Esophagus muscularis mucosa (tissue), 4 donors: Measurements from ENCODE around the gene MYOM3. TPM values are rescaled to one million over a fixed set of nuclear protein-coding genes. Genes with fewer than 3 reads are reported as not detected.

Source experiments
- DNase-seq: peaks from one replicate; pipeline ENCODE4 v3.0.0-alpha.2; 2017; ENCODE audit errors: extremely low spot score
- H3K27ac ChIP-seq, 4 donors: fragments of 200-600 bp; sonication (generic); replicated peaks in 1 of 4; 1 replicate in 3 of 4; 2 replicates in 1 of 4; pipeline ENCODE4 v1.5.1; 2016 to 2019; ENCODE audit warnings: mild to moderate bottlenecking in 1 of 4
- H3K27me3 ChIP-seq, 4 donors: fragments of 200-600 bp; sonication (generic); one replicate each; pipeline versions ENCODE4 v1.5.1 to v1.6.0; 2016 to 2019
- H3K36me3 ChIP-seq, 4 donors: fragments of 200-600 bp; sonication (generic); one replicate each; pipeline ENCODE4 v1.5.1; 2016 to 2019
- H3K4me1 ChIP-seq, 4 donors: fragments of 200-600 bp; sonication (generic); one replicate each; pipeline ENCODE4 v1.5.1; 2016 to 2019
- H3K4me3 ChIP-seq, 4 donors: fragments of 200-600 bp; sonication (generic); 1 replicate in 2 of 4; 2 replicates in 2 of 4; pipeline ENCODE4 v1.5.1; 2016 to 2019; ENCODE audit warnings: mild to moderate bottlenecking in 4 of 4, moderate library complexity in 1 of 4
- H3K9me3 ChIP-seq, 4 donors: fragments of 200-600 bp; sonication (generic); 1 replicate in 3 of 4; 2 replicates in 1 of 4; pipeline ENCODE4 v1.5.1; 2016 to 2019
- EP300 ChIP-seq: sonication (generic); formaldehyde crosslinking; IDR thresholded peaks from one replicate; pipeline ENCODE4 v1.6.1; 2017; ENCODE audit warnings: antibody characterized with exemption
- POLR2A ChIP-seq: fragments of 450-650 bp; IDR thresholded peaks from one replicate; pipeline ENCODE4 v1.6.1; 2017; ENCODE audit warnings: antibody characterized with exemption, moderate library complexity, mild to moderate bottlenecking, low read depth
- POLR2AphosphoS5 ChIP-seq, 2 donors: sonication (generic); formaldehyde crosslinking; IDR thresholded peaks; one replicate each; pipeline ENCODE4 v1.6.1; 2017; ENCODE audit warnings: antibody characterized with exemption in 2 of 2
- WGBS: methylation state at CpG from one replicate; pipeline ENCODE4 v1.1.5; 2018; 5-methylcytosine and 5-hydroxymethylcytosine counted together
- intact Hi-C: fragments of 100-400 bp; cut with DNase I; formaldehyde crosslinking; loops from one replicate; pipeline ENCODE4 v1.15.1; 2023
- total RNA-seq, 4 donors: library from RNA; depleted of rRNA; stranded (reverse); fragments of >200 nt; gene quantifications; one replicate each; pipeline versions ENCODE4 v1.1.0 to v1.2.1, GENCODE V29; 2016
- TF ChIP-seq, protein P1 (sequence below), 3 experiments: fragments of 200-600 bp in 2 of 3; fragments of 450-650 bp in 1 of 3; sonication (generic) in 2 of 3; IDR thresholded peaks; one replicate each; pipeline ENCODE4 v1.5.1; 2017 to 2019; ENCODE audit warnings: antibody characterized with exemption in 3 of 3, mild to moderate bottlenecking in 2 of 3, moderate library complexity in 1 of 3

Gene MYOM3
- total RNA-seq, 4 donors from 2014 or later, result 0.17 to 2.5 (median 1.4) TPM

- Histone ChIP-seq H3K4me1 (peaks cover 13 to 19% (median 16%) of the 10 kb centered on the region in 4 donors), H3K27ac (no peak overlapping the region), H3K9me3 (no peaks in the 10 kb centered on the region), H3K36me3 (no peaks in the 10 kb centered on the region), H3K4me3 (no peak overlapping the region), H3K27me3 (no peaks in the 10 kb centered on the region)
- intact Hi-C loops, result no loop called here
- WGBS, result 88% methylated on average over 11 of the region's 14 CpGs
- DNase-seq, result no peak
- TF ChIP-seq, protein P1, sequence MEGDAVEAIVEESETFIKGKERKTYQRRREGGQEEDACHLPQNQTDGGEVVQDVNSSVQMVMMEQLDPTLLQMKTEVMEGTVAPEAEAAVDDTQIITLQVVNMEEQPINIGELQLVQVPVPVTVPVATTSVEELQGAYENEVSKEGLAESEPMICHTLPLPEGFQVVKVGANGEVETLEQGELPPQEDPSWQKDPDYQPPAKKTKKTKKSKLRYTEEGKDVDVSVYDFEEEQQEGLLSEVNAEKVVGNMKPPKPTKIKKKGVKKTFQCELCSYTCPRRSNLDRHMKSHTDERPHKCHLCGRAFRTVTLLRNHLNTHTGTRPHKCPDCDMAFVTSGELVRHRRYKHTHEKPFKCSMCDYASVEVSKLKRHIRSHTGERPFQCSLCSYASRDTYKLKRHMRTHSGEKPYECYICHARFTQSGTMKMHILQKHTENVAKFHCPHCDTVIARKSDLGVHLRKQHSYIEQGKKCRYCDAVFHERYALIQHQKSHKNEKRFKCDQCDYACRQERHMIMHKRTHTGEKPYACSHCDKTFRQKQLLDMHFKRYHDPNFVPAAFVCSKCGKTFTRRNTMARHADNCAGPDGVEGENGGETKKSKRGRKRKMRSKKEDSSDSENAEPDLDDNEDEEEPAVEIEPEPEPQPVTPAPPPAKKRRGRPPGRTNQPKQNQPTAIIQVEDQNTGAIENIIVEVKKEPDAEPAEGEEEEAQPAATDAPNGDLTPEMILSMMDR (IDR thresholded peaks at IDR 0.05), result no peak
- TF ChIP-seq POLR2AphosphoS5 (IDR thresholded peaks at IDR 0.05), result no peak
- no peak for TF ChIP-seq POLR2A
Measured at GRCh38 chr1:24117722-24118409, 5.9 kb upstream of the MYOM3 start.

GRCh38 chr1:24117132-24117531, 5.2 kb upstream of the MYOM3 start:
- Histone ChIP-seq H3K9me3 (no peaks in the 10 kb centered on the region), H3K27ac (no peak overlapping the region), H3K4me3 (no peak overlapping the region), H3K4me1 (peaks cover 19 to 27% (median 22%) of the 10 kb centered on the region in 4 donors), H3K36me3 (no peaks in the 10 kb centered on the region), H3K27me3 (no peaks in the 10 kb centered on the region)
- WGBS, result 94% methylated on average over 2 of the region's 2 CpGs
- TF ChIP-seq, protein P1 (IDR thresholded peaks at IDR 0.05), result no peak
- TF ChIP-seq POLR2A (no peak), EP300 (no peak), POLR2AphosphoS5 (IDR thresholded peaks at IDR 0.05) (no peak)
- intact Hi-C loops, result no loop called here
- DNase-seq, result no peak

- TF ChIP-seq EP300, result no peak
- TF ChIP-seq, protein P1 (IDR thresholded peaks at IDR 0.05), result no peak
- TF ChIP-seq POLR2AphosphoS5 (IDR thresholded peaks at IDR 0.05), result no peak
- no peak for TF ChIP-seq POLR2A
- 92% methylated on average over 6 of the region's 6 CpGs for WGBS
- Histone ChIP-seq H3K27ac (no peak overlapping the region), H3K4me3 (no peak overlapping the region), H3K4me1 (peaks cover 4 to 35% (median 28%) of the 10 kb centered on the region in 4 donors), H3K9me3 (no peaks in the 10 kb centered on the region), H3K36me3 (no peaks in the 10 kb centered on the region), H3K27me3 (no peaks in the 10 kb centered on the region)
- no peak for DNase-seq
- intact Hi-C loops, result no loop called here
Measured at GRCh38 chr1:24114753-24115152, 2.8 kb upstream of the MYOM3 start.

- TF ChIP-seq POLR2A (no peak), POLR2AphosphoS5 (IDR thresholded peaks at IDR 0.05) (no peak), EP300 (no peak)
- TF ChIP-seq, protein P1 (IDR thresholded peaks at IDR 0.05), result no peak
- intact Hi-C loops, result no loop called here
- no peak for DNase-seq
- H3K4me3 ChIP-seq, result no peak overlapping the region
- H3K27ac ChIP-seq, result no peak overlapping the region
- peaks cover 15 to 35% (median 27%) of the 10 kb centered on the region in 4 donors for H3K4me1 ChIP-seq
- 86% methylated on average over 6 of the region's 6 CpGs for WGBS
- H3K9me3 ChIP-seq, result no peaks in the 10 kb centered on the region
- H3K36me3 ChIP-seq, result no peaks in the 10 kb centered on the region
- H3K27me3 ChIP-seq, result no peaks in the 10 kb centered on the region
Measured at GRCh38 chr1:24113641-24114033, 1.7 kb upstream of the MYOM3 start.
